Measurements from ENCODE around the gene TEAD1. TPM values are rescaled to one million over a fixed set of nuclear protein-coding genes. Genes with fewer than 3 reads are reported as not detected.

TEAD1 gene
- total RNA-seq, 1 donor from 2014 or later = 163 TPM

DNA sequence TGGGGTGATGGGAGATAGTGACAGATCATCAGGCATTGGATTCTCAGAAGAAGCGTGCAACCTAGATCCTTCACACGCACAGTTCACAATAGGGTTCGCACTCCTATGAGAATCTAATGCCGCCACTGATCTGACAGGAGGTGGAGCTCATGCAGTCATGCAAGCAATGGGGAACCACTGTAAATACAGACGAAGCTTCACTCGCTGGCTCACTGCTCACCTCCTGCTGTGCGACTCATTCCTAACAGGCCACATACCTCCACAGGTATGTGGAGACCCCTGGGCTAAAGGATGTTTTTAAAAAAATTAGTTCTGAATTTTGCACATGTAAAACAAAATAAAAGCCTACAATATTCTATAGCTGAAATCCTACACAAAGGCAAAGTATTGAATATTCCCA, 20.5 kb upstream of the TEAD1 start:
- H3K4me3 Mint-ChIP-seq = no peak overlapping the region
- no peaks in the 10 kb centered on the region for H3K4me1 Mint-ChIP-seq
- no peak overlapping the region for H3K27ac Mint-ChIP-seq
- DNase-seq (ENCODE audit: low spot score in 2 of 2, unreplicated experiment in 2 of 2) = no peak
- peaks cover 6% of the 10 kb centered on the region for H3K36me3 Mint-ChIP-seq
- no peak for TF ChIP-seq CTCF (IDR thresholded peaks at IDR 0.05; ENCODE audit: unreplicated experiment)
- H3K9me3 Mint-ChIP-seq = peaks cover 13% of the 10 kb centered on the region
- H3K27me3 Mint-ChIP-seq (ENCODE audit: low read depth) = no peaks in the 10 kb centered on the region

- Mint-ChIP-seq H3K9me3 (peaks cover 19% of the 10 kb centered on the region), H3K36me3 (peaks cover 6% of the 10 kb centered on the region), H3K4me3 (no peak overlapping the region), H3K4me1 (no peaks in the 10 kb centered on the region), H3K27me3 (ENCODE audit: low read depth) (no peaks in the 10 kb centered on the region), H3K27ac (no peak overlapping the region)
- no peak for DNase-seq (ENCODE audit: low spot score in 2 of 2, unreplicated experiment in 2 of 2)
- no peak for TF ChIP-seq CTCF (IDR thresholded peaks at IDR 0.05; ENCODE audit: unreplicated experiment)
Observed at GRCh38 chr11:12655842-12656241, 18.4 kb upstream of the TEAD1 start.

GRCh38 chr11:12657336-12657735, 16.9 kb upstream of the TEAD1 start:
- Mint-ChIP-seq H3K27ac (no peak overlapping the region), H3K4me3 (no peak overlapping the region), H3K36me3 (peaks cover 6% of the 10 kb centered on the region), H3K27me3 (ENCODE audit: low read depth) (no peaks in the 10 kb centered on the region), H3K9me3 (peaks cover 22% of the 10 kb centered on the region), H3K4me1 (peaks cover 4% of the 10 kb centered on the region)
- no peak for TF ChIP-seq CTCF (IDR thresholded peaks at IDR 0.05; ENCODE audit: unreplicated experiment)
- no peak for DNase-seq (ENCODE audit: low spot score in 2 of 2, unreplicated experiment in 2 of 2)

- no peak for DNase-seq (ENCODE audit: low spot score in 2 of 2, unreplicated experiment in 2 of 2)
- H3K36me3 Mint-ChIP-seq = peaks cover 6% of the 10 kb centered on the region
- no peak overlapping the region for H3K27ac Mint-ChIP-seq
- peaks cover 4% of the 10 kb centered on the region for H3K4me1 Mint-ChIP-seq
- no peaks in the 10 kb centered on the region for H3K27me3 Mint-ChIP-seq (ENCODE audit: low read depth)
- peaks cover 22% of the 10 kb centered on the region for H3K9me3 Mint-ChIP-seq
- no peak overlapping the region for H3K4me3 Mint-ChIP-seq
- TF ChIP-seq CTCF (IDR thresholded peaks at IDR 0.05; ENCODE audit: unreplicated experiment) = no peak
Observed at GRCh38 chr11:12657981-12658380, 16.2 kb upstream of the TEAD1 start.

DNA sequence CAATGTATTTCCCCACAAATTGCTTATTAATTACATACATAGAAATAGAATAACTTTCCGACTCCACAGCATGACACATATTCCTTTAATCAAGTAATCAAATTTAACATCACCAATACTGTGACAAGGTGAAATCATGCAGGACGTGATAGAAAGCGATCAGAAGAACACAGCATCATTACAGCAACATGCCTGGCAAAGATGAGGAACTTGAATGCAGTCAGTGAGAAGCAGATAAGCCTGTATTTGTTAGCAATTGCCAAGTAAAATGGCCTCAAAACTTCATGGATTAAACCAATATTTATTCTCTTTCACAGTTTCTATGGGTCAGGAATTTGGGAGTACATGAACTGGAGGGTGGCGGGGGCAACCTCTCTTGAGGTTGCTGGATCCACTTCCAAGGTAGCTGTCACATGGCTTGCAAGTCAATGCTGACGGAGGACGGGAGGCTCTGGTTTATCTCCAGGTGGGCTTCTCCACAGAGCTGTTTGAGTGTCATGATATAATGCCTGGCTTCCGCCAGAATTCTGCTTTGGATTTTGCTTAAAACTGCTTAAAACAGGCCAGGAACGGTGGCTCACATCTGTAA, 12.0 kb upstream of the TEAD1 start:
- Mint-ChIP-seq H3K27me3 (ENCODE audit: low read depth) (no peaks in the 10 kb centered on the region), H3K4me3 (no peak overlapping the region), H3K4me1 (peaks cover 4% of the 10 kb centered on the region), H3K27ac (peak overlapping the region; percentile 60), H3K36me3 (no peaks in the 10 kb centered on the region), H3K9me3 (peaks cover 15% of the 10 kb centered on the region)
- no peak for DNase-seq (ENCODE audit: low spot score in 2 of 2, unreplicated experiment in 2 of 2)
- TF ChIP-seq CTCF (IDR thresholded peaks at IDR 0.05; ENCODE audit: unreplicated experiment) = no peak

- Mint-ChIP-seq H3K4me1 (peaks cover 8% of the 10 kb centered on the region), H3K9me3 (peaks cover 23% of the 10 kb centered on the region), H3K4me3 (no peak overlapping the region), H3K36me3 (peaks cover 2% of the 10 kb centered on the region), H3K27me3 (ENCODE audit: low read depth) (no peaks in the 10 kb centered on the region), H3K27ac (no peak overlapping the region)
- DNase-seq (ENCODE audit: low spot score in 2 of 2, unreplicated experiment in 2 of 2) = no peak
- TF ChIP-seq CTCF (IDR thresholded peaks at IDR 0.05; ENCODE audit: unreplicated experiment) = no peak
Observed at GRCh38 chr11:12664385-12664784, 9.8 kb upstream of the TEAD1 start.
